H1 (cell line): Measurements from ENCODE around the gene GTF2I. TPM values are rescaled to one million over a fixed set of nuclear protein-coding genes. Genes with fewer than 3 reads are reported as not detected.

ENCODE experiments used
- FOSL1 ChIP-seq: IDR thresholded peaks from 2 replicates; pipeline ENCODE4 v1.6.1; 2011; ENCODE audit warnings: mild to moderate bottlenecking, low read depth, low read length, moderate library complexity; ENCODE audit not compliant: insufficient read depth
- POLR2AphosphoS5 ChIP-seq: IDR thresholded peaks from 2 replicates; pipeline ENCODE4 v1.6.1; 2011; ENCODE audit warnings: low read depth, low read length
- polyA plus RNA-seq, 7 experiments: library from polyadenylated mRNA; depleted of rRNA in 3 of 7; stranded (reverse) in 5 of 7; unstranded in 2 of 7; fragments of >200 nt in 5 of 7; fragments of 200-250 nt in 2 of 7; gene quantifications; 1 replicate in 5 of 7; 2 replicates in 1 of 7; 4 replicates in 1 of 7; pipeline versions ENCODE4 v1.2.1 to v1.2.3, GENCODE V29; 2011 to 2013; ENCODE audit warnings: missing spikeins in 2 of 7, mixed read lengths in 2 of 7
- total RNA-seq: library from RNA; stranded (reverse); fragmentation: NEBNext Ultra II Directional; extraction: Animal tissue kit (Norgen Biotek cat#: 25700); gene quantifications from 2 replicates; pipeline ENCODE4 v1.2.1, GENCODE V29; 2021

GTF2I gene
- total and polyA plus RNA-seq, 2 of the 8 experiments (the other 6 are each of a cell fraction or from before 2014, with no cell fraction given) = 46.7 to 316 TPM

GRCh38 chr7:74615933-74616780, 41.4 kb upstream of the GTF2I start (continued):
- TF ChIP-seq POLR2AphosphoS5 (no peak), FOSL1 (no peak)
